GM12875 (cell line): ENCODE measurements around the gene ZNFX1.

Experiments used
- H3K4me3 ChIP-seq: one replicate; pipeline ENCODE4 v1.5.1; 2011; ENCODE audit warnings: low read depth, low read length, control low read depth
- TF ChIP-seq, protein P1 (sequence below): IDR thresholded peaks from 2 replicates; pipeline ENCODE4 v1.5.1; 2011; ENCODE audit warnings: low read depth, mild to moderate bottlenecking, control low read depth, inconsistent platforms, low read length, moderate library complexity, borderline replicate concordance; ENCODE audit not compliant: insufficient read depth

Gene ZNFX1

GRCh38 chr20:49233226-49233625 is 44.6 kb downstream of the ZNFX1 start:
- H3K4me3 ChIP-seq, result no peak overlapping the region

GRCh38 chr20:49231471-49231870 is 46.4 kb downstream of the ZNFX1 start:
- no peak overlapping the region for H3K4me3 ChIP-seq
- TF ChIP-seq, protein P1, sequence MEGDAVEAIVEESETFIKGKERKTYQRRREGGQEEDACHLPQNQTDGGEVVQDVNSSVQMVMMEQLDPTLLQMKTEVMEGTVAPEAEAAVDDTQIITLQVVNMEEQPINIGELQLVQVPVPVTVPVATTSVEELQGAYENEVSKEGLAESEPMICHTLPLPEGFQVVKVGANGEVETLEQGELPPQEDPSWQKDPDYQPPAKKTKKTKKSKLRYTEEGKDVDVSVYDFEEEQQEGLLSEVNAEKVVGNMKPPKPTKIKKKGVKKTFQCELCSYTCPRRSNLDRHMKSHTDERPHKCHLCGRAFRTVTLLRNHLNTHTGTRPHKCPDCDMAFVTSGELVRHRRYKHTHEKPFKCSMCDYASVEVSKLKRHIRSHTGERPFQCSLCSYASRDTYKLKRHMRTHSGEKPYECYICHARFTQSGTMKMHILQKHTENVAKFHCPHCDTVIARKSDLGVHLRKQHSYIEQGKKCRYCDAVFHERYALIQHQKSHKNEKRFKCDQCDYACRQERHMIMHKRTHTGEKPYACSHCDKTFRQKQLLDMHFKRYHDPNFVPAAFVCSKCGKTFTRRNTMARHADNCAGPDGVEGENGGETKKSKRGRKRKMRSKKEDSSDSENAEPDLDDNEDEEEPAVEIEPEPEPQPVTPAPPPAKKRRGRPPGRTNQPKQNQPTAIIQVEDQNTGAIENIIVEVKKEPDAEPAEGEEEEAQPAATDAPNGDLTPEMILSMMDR, result no peak

More at GRCh38 chr20:49233226-49233625, 44.6 kb downstream of the ZNFX1 start:
- TF ChIP-seq, protein P1, result no peak

- TF ChIP-seq, protein P1, result no peak
- no peak overlapping the region for H3K4me3 ChIP-seq
Observed at GRCh38 chr20:49230561-49231133, 47.2 kb downstream of the ZNFX1 start.

DNA sequence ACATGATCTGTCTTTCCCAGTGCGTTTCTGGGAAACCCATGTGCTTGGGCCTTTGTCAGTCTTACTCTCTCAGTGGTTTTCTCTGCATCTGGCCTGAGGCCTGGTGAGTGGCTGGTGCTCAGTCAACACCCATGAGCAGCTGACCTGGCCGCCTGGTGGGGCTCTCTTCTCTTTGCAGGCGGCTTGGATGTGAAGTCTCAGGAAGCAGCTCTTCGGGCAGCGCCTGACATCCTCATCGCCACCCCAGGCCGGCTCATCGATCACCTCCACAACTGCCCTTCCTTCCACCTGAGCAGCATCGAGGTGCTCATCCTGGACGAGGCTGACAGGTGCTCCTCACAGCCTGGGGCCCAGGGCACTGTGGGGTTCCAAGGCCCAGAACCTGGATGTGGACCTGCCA is 47.8 kb downstream of the ZNFX1 start:
- TF ChIP-seq, protein P1, result no peak
- H3K4me3 ChIP-seq, result no peak overlapping the region

- TF ChIP-seq, protein P1, result no peak
- no peak overlapping the region for H3K4me3 ChIP-seq
Observed at GRCh38 chr20:49229381-49229780, 48.5 kb downstream of the ZNFX1 start.

GRCh38 chr20:49228676-49229075 is 49.2 kb downstream of the ZNFX1 start:
- no peak overlapping the region for H3K4me3 ChIP-seq
- TF ChIP-seq, protein P1, result no peak

- H3K4me3 ChIP-seq, result no peak overlapping the region
- TF ChIP-seq, protein P1, result no peak
Observed at GRCh38 chr20:49225896-49226295, 52.0 kb downstream of the ZNFX1 start.
